Measurements from ENCODE around the gene GID8. TPM values are rescaled to one million over a fixed set of nuclear protein-coding genes. Genes with fewer than 3 reads are reported as not detected.
A peak's percentile ranks its signal among the peaks of the same experiment; 100 is the strongest.

Gene GID8
- total and polyA plus RNA-seq, 4 experiments from 2014 or later = 11.2 to 47.8 (median 31.7) TPM

DNA sequence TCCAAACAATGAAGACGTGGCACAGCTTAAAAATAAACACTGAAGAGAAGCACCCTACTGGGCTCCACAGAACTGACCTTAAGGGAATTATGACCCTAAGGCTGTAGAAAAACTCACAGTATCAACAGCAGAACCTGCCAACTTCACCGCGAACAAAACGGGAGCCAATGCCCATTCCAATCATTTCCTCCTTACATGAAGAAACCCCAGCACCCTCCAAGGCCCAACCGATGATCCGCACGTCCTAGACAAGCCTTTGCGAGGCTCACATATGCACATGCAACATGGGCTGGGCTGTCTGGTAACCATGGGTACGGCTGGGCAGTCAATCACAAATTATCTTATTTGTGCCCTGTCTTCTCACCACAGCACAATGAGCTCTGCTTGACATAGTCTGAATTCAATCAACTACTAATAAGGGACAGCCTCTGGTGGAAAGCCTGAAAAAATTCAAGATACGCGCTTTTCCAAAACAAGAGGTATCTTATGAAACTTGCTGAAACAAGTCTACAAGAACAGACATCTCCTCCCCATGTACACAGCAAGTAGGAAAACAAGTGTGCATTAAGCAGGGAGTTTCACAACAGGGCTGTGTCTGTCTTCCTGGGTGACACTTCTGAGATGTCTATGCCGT lies 13.4 kb upstream of the GID8 start:
- H3K9me3 ChIP-seq (ENCODE audit: control insufficient read depth in 1 of 2, low read length in 2 of 2) = no peaks in the 10 kb centered on the region
- Mint-ChIP-seq H3K4me1 (peaks cover 41 to 89% (median 67%) of the 10 kb centered on the region in 4 donors), H3K27ac (peak overlapping the region; percentile 89 to 97 (median 93)), H3K36me3 (peaks cover 0 to 17% of the 10 kb centered on the region in 2 donors), H3K9me3 (no peaks in the 10 kb centered on the region), H3K27me3 (no peaks in the 10 kb centered on the region), H3K4me3 (peak overlapping the region; percentile 87 to 97 (median 94))
- DNase-seq = peak in 2 of 5 donors; percentile 20 to 83
- peaks cover 81% of the 10 kb centered on the region for H3K4me1 ChIP-seq (ENCODE audit: insufficient read depth, low read length)
- H3K36me3 ChIP-seq (ENCODE audit: insufficient read depth, low read length) = no peaks in the 10 kb centered on the region
- no peaks in the 10 kb centered on the region for H3K27me3 ChIP-seq (ENCODE audit: insufficient read depth, low read length)
- CTCF ChIA-PET (ENCODE audit: partially characterized antibody) = interaction anchor here (1.4 to 9.3 kb wide), 3 partner anchors 16 to 29 kb away, joined by 5 to 90 read pairs (median 5); no protein-coding TSS in a partner anchor
- intact Hi-C loops (cut with micrococcal nuclease) = loop anchor here (5.0 kb wide), 1 partner anchor 62 kb away; the partner anchor contains the start of gene TCFL5
- POLR2A ChIA-PET (ENCODE audit: partially characterized antibody) = interaction anchor here (0.6 to 6.8 kb wide), 6 partner anchors 11 to 85 kb away, joined by 3 to 126 read pairs (median 20); partner anchors contain the start of gene GID8
- H3K4me3 ChIP-seq (ENCODE audit: low read length in 2 of 2) = peak overlapping the region; percentile 87 to 88
- H3K27ac ChIP-seq (ENCODE audit: low read depth, low read length) = peak overlapping the region; percentile 91

DNA sequence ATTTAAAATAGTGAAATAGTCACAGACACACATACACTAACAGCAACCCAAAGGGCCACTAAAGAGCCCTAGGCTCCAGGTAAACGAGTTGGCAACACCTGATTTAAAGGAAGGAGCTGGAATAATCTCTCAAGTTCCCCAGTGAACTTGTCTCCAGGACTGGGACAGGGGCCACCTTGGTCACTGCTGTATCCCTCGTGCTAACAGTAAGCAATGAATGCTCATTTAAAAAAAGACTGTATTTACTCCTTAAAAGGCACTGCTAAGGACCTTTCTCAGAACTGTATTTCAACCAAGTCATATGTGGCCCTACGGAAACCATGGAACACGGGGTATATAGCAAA lies 12.9 kb upstream of the GID8 start:
- DNase-seq = no peak
- intact Hi-C loops (cut with micrococcal nuclease) = loop anchor here (5.0 kb wide), 1 partner anchor 63 kb away; the partner anchor contains the start of gene TCFL5
- Mint-ChIP-seq H3K9me3 (no peaks in the 10 kb centered on the region), H3K27me3 (no peaks in the 10 kb centered on the region), H3K4me3 (peak overlapping the region; percentile 87 to 97 (median 94)), H3K4me1 (peaks cover 40 to 89% (median 66%) of the 10 kb centered on the region in 4 donors), H3K36me3 (peaks cover 0 to 20% of the 10 kb centered on the region in 2 donors), H3K27ac (peak overlapping the region; percentile 89 to 97 (median 93))
- H3K4me1 ChIP-seq (ENCODE audit: insufficient read depth, low read length) = peaks cover 81% of the 10 kb centered on the region
- peak overlapping the region; percentile 91 for H3K27ac ChIP-seq (ENCODE audit: low read depth, low read length)
- POLR2A ChIA-PET (ENCODE audit: partially characterized antibody) = interaction anchor here (0.6 to 6.8 kb wide), 8 partner anchors 11 to 84 kb away, joined by 3 to 126 read pairs (median 5); partner anchors contain the start of gene GID8
- H3K27me3 ChIP-seq (ENCODE audit: insufficient read depth, low read length) = no peaks in the 10 kb centered on the region
- CTCF ChIA-PET (ENCODE audit: partially characterized antibody) = interaction anchor here (1.4 to 9.3 kb wide), 4 partner anchors 17 to 131 kb away, joined by 3 to 90 read pairs (median 5); no protein-coding TSS in a partner anchor
- peak overlapping the region; percentile 87 to 88 for H3K4me3 ChIP-seq (ENCODE audit: low read length in 2 of 2)
- no peaks in the 10 kb centered on the region for H3K36me3 ChIP-seq (ENCODE audit: insufficient read depth, low read length)
- H3K9me3 ChIP-seq (ENCODE audit: control insufficient read depth in 1 of 2, low read length in 2 of 2) = no peaks in the 10 kb centered on the region

- peak overlapping the region; percentile 87 to 97 (median 94) for H3K4me3 Mint-ChIP-seq
- intact Hi-C loops (cut with micrococcal nuclease) = loop anchor here (1.0 to 5.0 kb wide), 4 partner anchors 12 to 63 kb away; partner anchors contain the start of gene TCFL5
- peaks cover 81% of the 10 kb centered on the region for H3K4me1 ChIP-seq (ENCODE audit: insufficient read depth, low read length)
- H3K27ac Mint-ChIP-seq = peak overlapping the region; percentile 89 to 97 (median 93)
- H3K27me3 ChIP-seq (ENCODE audit: insufficient read depth, low read length) = no peaks in the 10 kb centered on the region
- H3K36me3 ChIP-seq (ENCODE audit: insufficient read depth, low read length) = no peaks in the 10 kb centered on the region
- no peaks in the 10 kb centered on the region for H3K27me3 Mint-ChIP-seq
- peaks cover 40 to 89% (median 66%) of the 10 kb centered on the region in 4 donors for H3K4me1 Mint-ChIP-seq
- H3K27ac ChIP-seq (ENCODE audit: low read depth, low read length) = peak overlapping the region; percentile 91
- peak; percentile 47 to 82 (median 49) for DNase-seq
- CTCF ChIA-PET (ENCODE audit: partially characterized antibody) = interaction anchor here (0.8 to 9.3 kb wide), 5 partner anchors 13 to 131 kb away, joined by 3 to 90 read pairs (median 5); no protein-coding TSS in a partner anchor
- POLR2A ChIA-PET (ENCODE audit: partially characterized antibody) = interaction anchor here (1.0 to 6.8 kb wide), 7 partner anchors 11 to 28 kb away, joined by 3 to 126 read pairs (median 5); partner anchors contain the start of gene GID8
- no peaks in the 10 kb centered on the region for H3K9me3 Mint-ChIP-seq
- no peaks in the 10 kb centered on the region for H3K9me3 ChIP-seq (ENCODE audit: control insufficient read depth in 1 of 2, low read length in 2 of 2)
- peaks cover 0 to 20% of the 10 kb centered on the region in 2 donors for H3K36me3 Mint-ChIP-seq
- peak overlapping the region; percentile 87 to 88 for H3K4me3 ChIP-seq (ENCODE audit: low read length in 2 of 2)
These were observed 12.3 kb upstream of the GID8 start for GRCh38 chr20:62925420-62926228.

GRCh38 chr20:62926229-62927127 lies 11.5 kb upstream of the GID8 start, which contains the start of gene DIDO1:
Gene DIDO1 (minus strand): TSS chr20:62926505.
- peaks cover 78% of the 10 kb centered on the region for H3K4me1 ChIP-seq (ENCODE audit: insufficient read depth, low read length)
- peaks cover 37 to 89% (median 63%) of the 10 kb centered on the region in 4 donors for H3K4me1 Mint-ChIP-seq
- CTCF ChIA-PET (ENCODE audit: partially characterized antibody) = interaction anchor here (0.8 to 9.3 kb wide), 7 partner anchors 9 to 132 kb away, joined by 3 to 90 read pairs (median 4); partner anchors contain the start of gene GID8
- POLR2A ChIA-PET (ENCODE audit: partially characterized antibody) = interaction anchor here (0.6 to 6.8 kb wide), 12 partner anchors 8 to 122 kb away, joined by 3 to 126 read pairs (median 4); partner anchors contain the start of genes GID8 and OGFR
- H3K27me3 Mint-ChIP-seq = no peaks in the 10 kb centered on the region
- H3K36me3 ChIP-seq (ENCODE audit: insufficient read depth, low read length) = no peaks in the 10 kb centered on the region
- peak; percentile 88 to 91 (median 90) for DNase-seq
- H3K27ac Mint-ChIP-seq = peak within 1 kb of the TSS; percentile 89 to 97 (median 94)
- H3K9me3 Mint-ChIP-seq = no peaks in the 10 kb centered on the region
- peak within 1 kb of the TSS; percentile 91 for H3K27ac ChIP-seq (ENCODE audit: low read depth, low read length)
- intact Hi-C loops (cut with micrococcal nuclease) = loop anchor here (1.0 to 5.0 kb wide), 4 partner anchors 11 to 64 kb away; partner anchors contain the start of gene TCFL5
- H3K4me3 Mint-ChIP-seq = peak within 1 kb of the TSS; percentile 91 to 97 (median 96)
- peaks cover 0 to 18% of the 10 kb centered on the region in 2 donors for H3K36me3 Mint-ChIP-seq
- peak within 1 kb of the TSS; percentile 87 to 88 for H3K4me3 ChIP-seq (ENCODE audit: low read length in 2 of 2)
- no peaks in the 10 kb centered on the region for H3K9me3 ChIP-seq (ENCODE audit: control insufficient read depth in 1 of 2, low read length in 2 of 2)
- no peaks in the 10 kb centered on the region for H3K27me3 ChIP-seq (ENCODE audit: insufficient read depth, low read length)

DNA sequence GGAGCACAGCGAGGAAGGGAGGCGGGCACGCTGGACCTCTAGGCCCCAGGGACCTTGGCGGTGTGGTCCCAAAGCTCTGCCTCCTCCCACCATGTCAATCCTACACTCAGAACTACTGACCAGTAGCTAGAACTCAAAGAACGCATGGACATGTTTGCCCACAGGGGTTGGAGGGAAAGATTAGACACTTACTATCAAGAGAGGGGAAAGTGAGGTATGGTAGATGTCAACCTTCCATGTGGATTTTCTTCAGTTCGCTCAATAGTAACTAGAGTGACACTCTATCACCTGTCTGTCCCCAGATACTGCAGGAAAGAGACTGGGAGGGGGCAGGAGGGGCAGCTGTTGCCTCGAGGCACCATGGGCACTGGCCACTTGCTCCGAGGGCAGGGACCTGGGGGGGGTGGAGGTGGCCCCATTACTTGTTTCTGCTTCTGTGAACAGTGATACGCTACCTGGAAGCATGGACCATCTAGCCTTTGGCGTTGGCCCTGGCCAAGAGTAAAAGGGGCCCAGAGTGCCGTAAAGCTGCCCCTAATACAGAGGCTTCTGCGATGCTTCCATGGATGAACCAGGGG lies 10.7 kb upstream of the GID8 start:
- DNase-seq = no peak
- no peaks in the 10 kb centered on the region for H3K9me3 ChIP-seq (ENCODE audit: control insufficient read depth in 1 of 2, low read length in 2 of 2)
- H3K27me3 Mint-ChIP-seq = no peaks in the 10 kb centered on the region
- peak overlapping the region; percentile 91 for H3K27ac ChIP-seq (ENCODE audit: low read depth, low read length)
- peaks cover 71% of the 10 kb centered on the region for H3K4me1 ChIP-seq (ENCODE audit: insufficient read depth, low read length)
- H3K4me3 ChIP-seq (ENCODE audit: low read length in 2 of 2) = peak overlapping the region; percentile 61 to 88
- CTCF ChIA-PET (ENCODE audit: partially characterized antibody) = interaction anchor here (0.9 to 9.3 kb wide), 6 partner anchors 8 to 30 kb away, joined by 4 to 90 read pairs (median 7); partner anchors contain the start of gene GID8
- peaks cover 36 to 87% (median 63%) of the 10 kb centered on the region in 4 donors for H3K4me1 Mint-ChIP-seq
- no peaks in the 10 kb centered on the region for H3K9me3 Mint-ChIP-seq
- H3K4me3 Mint-ChIP-seq = peak overlapping the region; percentile 92 to 97 (median 96)
- POLR2A ChIA-PET (ENCODE audit: partially characterized antibody) = interaction anchor here (0.6 to 6.8 kb wide), 12 partner anchors 9 to 123 kb away, joined by 3 to 126 read pairs (median 4); partner anchors contain the start of genes GID8 and OGFR
- peak overlapping the region in 6 of 7 donors; percentile 71 to 94 (median 90) for H3K27ac Mint-ChIP-seq
- peaks cover 0 to 18% of the 10 kb centered on the region in 2 donors for H3K36me3 Mint-ChIP-seq
- H3K36me3 ChIP-seq (ENCODE audit: insufficient read depth, low read length) = no peaks in the 10 kb centered on the region
- H3K27me3 ChIP-seq (ENCODE audit: insufficient read depth, low read length) = no peaks in the 10 kb centered on the region
- intact Hi-C loops (cut with micrococcal nuclease) = loop anchor here (5.0 kb wide), 1 partner anchor 65 kb away; the partner anchor contains the start of gene TCFL5

All from CD4-positive, alpha-beta memory T cell (primary cell).